K562 (cell line): ENCODE measurements around the gene UBE2M. TPM values are rescaled to one million over a fixed set of nuclear protein-coding genes. Genes with fewer than 3 reads are reported as not detected.

ENCODE experiments used
- ATF1 ChIP-seq, 2 experiments: fragments of 450-650 bp in 1 of 2; IDR thresholded peaks; 2 replicates each; pipeline ENCODE4 v1.6.1; 2016; ENCODE audit warnings: missing compliant biosample characterization in 1 of 2, missing genetic modification characterization in 1 of 2
- ATF4 ChIP-seq: fragments of 450-650 bp; formaldehyde crosslinking; IDR thresholded peaks from 2 replicates; pipeline ENCODE4 v1.4.0; 2022; ENCODE audit warnings: mild to moderate bottlenecking, moderate library complexity
- BRCA1 ChIP-seq, 2 experiments: fragments of 450-650 bp in 1 of 2; sonication (generic) in 1 of 2; formaldehyde crosslinking in 1 of 2; IDR thresholded peaks; 2 replicates each; pipeline versions ENCODE4 v1.5.0 to v1.6.1; 2017 to 2020; ENCODE audit warnings: mild to moderate bottlenecking in 1 of 2, missing genetic modification reagents in 1 of 2
- CTBP1 ChIP-seq: fragments of 450-650 bp; IDR thresholded peaks from 2 replicates; pipeline ENCODE4 v1.6.1; 2016; ENCODE audit warnings: borderline replicate concordance
- ETS1 ChIP-seq: conservative IDR thresholded peaks from 2 replicates; pipeline ENCODE4 v1.6.1; 2011; ENCODE audit warnings: low read depth, mild to moderate bottlenecking, low read length; ENCODE audit not compliant: control insufficient read depth
- FOXP1 ChIP-seq: sonication (generic); formaldehyde crosslinking; IDR thresholded peaks from 2 replicates; pipeline ENCODE4 v1.8.0; 2022; ENCODE audit warnings: mild to moderate bottlenecking, missing genetic modification reagents
- HBP1 ChIP-seq: fragments of 450-650 bp; formaldehyde crosslinking; IDR thresholded peaks from 2 replicates; pipeline ENCODE4 v1.4.0; 2022; ENCODE audit warnings: missing genetic modification characterization
- MCM2 ChIP-seq: fragments of 450-650 bp; IDR thresholded peaks from 2 replicates; pipeline ENCODE4 v1.6.1; 2017; ENCODE audit warnings: low read depth, mild to moderate bottlenecking
- NR3C1 ChIP-seq: sonication (generic); formaldehyde crosslinking; IDR thresholded peaks from 2 replicates; pipeline ENCODE4 v1.8.1; 2022; ENCODE audit warnings: missing genetic modification reagents
- PHB ChIP-seq: fragments of 250-450 bp; sonication (Bioruptor Pico); IDR thresholded peaks from 2 replicates; pipeline ENCODE4 v1.5.0; 2021
- RBM25 ChIP-seq: fragments of 200-400 bp; formaldehyde crosslinking; IDR thresholded peaks from 2 replicates; pipeline ENCODE4 v1.6.1; 2018; ENCODE audit warnings: low read length, low read depth, moderate library complexity; ENCODE audit not compliant: severe bottlenecking
- ZNF146 ChIP-seq: IDR thresholded peaks from one replicate; pipeline ENCODE4 v1.6.1; 2018; ENCODE audit warnings: missing compliant biosample characterization; ENCODE audit not compliant: unreplicated experiment
- ZNF318 ChIP-seq, 2 experiments: fragments of 450-650 bp; IDR thresholded peaks; 2 replicates each; pipeline ENCODE4 v1.6.1; 2016; ENCODE audit warnings: mild to moderate bottlenecking in 2 of 2, borderline replicate concordance in 1 of 2, low read depth in 1 of 2, moderate library complexity in 1 of 2
- ZNF785 ChIP-seq: fragments of 250-450 bp; sonication (Bioruptor Pico); IDR thresholded peaks from 2 replicates; pipeline ENCODE4 v1.4.0; 2020; ENCODE audit warnings: mild to moderate bottlenecking
- ZSCAN29 ChIP-seq: fragments of 450-650 bp; IDR thresholded peaks from 2 replicates; pipeline ENCODE4 v1.6.1; 2017
- polyA plus RNA-seq, 8 experiments: library from polyadenylated mRNA; depleted of rRNA in 4 of 8; stranded (reverse) in 5 of 8; unstranded in 3 of 8; fragments of >200 nt; fragmentation: Nextera tagmentation in 2 of 8; fragmentation: Illumina TruSeq in 1 of 8; extraction: Ambion mirVana in 2 of 8; extraction: Trizol in 1 of 8; gene quantifications; 2 replicates each; pipeline versions ENCODE4 v1.2.1 to v1.2.3, GENCODE V29; 2011 to 2014; ENCODE audit warnings: inconsistent platforms in 1 of 8, missing spikeins in 1 of 8
- total RNA-seq, 7 experiments: library from RNA; depleted of rRNA in 6 of 7; stranded (reverse); fragments of >200 nt in 6 of 7; fragmentation: Illumina TruSeq in 2 of 7; extraction: Trizol in 2 of 7; gene quantifications; 2 replicates each; pipeline versions ENCODE4 v1.2.1 to v1.2.3, GENCODE V29; 2011 to 2021; ENCODE audit warnings: low replicate concordance in 1 of 7

Gene UBE2M
- total and polyA plus RNA-seq, 9 of the 15 experiments (the other 6 are each of a cell fraction or from before 2014, with no cell fraction given), result 0.92 to 163 (median 85.7) TPM

DNA sequence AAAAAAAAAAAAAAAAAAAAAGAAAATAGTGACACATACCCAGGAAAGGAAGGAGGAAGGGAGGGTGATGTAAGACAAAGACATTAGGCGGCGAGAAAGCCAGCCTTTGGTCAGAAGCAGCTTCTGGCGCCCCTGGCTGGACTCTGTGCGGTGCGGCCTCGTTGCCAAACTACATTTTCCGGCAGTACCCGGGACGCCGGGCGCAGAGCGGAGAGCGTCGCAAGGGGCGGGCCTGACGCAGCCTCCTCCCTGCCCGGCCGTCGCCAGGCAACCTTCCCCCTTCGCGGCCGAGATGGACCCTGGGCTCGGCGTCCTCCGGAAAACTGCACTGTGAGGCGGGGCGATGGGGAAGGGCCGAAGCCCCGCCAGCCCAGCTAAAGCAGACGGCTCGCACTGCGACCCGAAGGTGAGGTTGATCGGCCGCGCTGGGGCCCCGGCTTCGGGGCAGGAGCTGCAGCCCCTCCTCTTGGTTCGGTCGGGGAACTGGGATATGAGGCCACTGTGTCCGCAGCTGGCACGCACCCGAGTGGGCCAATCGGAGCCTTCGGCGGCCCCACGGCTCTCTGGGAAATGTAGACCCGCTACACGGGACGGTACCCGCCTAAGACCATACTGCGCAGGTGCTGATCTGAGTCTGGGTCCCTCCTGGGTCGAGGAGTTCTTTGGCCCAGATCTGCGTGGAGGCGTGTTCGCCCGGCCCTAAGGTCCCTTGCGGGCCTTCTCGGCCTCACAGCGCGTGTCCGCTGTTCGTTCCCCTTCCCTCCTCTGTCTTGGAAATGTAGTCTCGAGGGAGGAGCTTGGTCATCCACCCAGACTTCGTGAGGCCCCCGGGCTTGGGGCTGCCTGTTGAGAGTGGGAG lies 17.0 kb upstream of the UBE2M start (continued):
- TF ChIP-seq ZNF318 (IDR thresholded peaks at IDR 0.05; ENCODE audit: borderline replicate concordance in 1 of 2, low read depth in 1 of 2) (no peak), ATF4 (CRISPR knock-in tag) (peak; percentile 37; the same call in 1 of the 2 replicates), ZSCAN29 (no peak), BRCA1 (IDR thresholded peaks at IDR 0.05) (no peak), BRCA1 (CRISPR knock-in tag; IDR thresholded peaks at IDR 0.05) (no peak), ZNF785 (CRISPR knock-in tag) (no peak), NR3C1 (CRISPR knock-in tag) (no peak), PHB (CRISPR knock-in tag) (no peak), RBM25 (no peak), ATF1 (CRISPR knock-in tag; IDR thresholded peaks at IDR 0.05) (peak; percentile 78), ATF1 (tag; IDR thresholded peaks at IDR 0.05) (peak; percentile 98), FOXP1 (no peak), ETS1 (peak; percentile 95), CTBP1 (peak; percentile 75; the same call in 1 of the 2 replicates), ZNF146 (CRISPR knock-in tag) (no peak), MCM2 (no peak), HBP1 (CRISPR knock-in tag) (no peak)
